Bronchial epithelial cell (primary cell): ENCODE results near the gene CTNNBIP1. TPM values are rescaled to one million over a fixed set of nuclear protein-coding genes. Genes with fewer than 3 reads are reported as not detected.

Experiments
- DNase-seq: peaks from one replicate; pipeline ENCODE4 v3.0.0-alpha.2; 2010; ENCODE audit warnings: low read depth
- FAIRE-seq: peaks from 2 replicates; lab custom pipeline; 2011; peaks lifted over from hg19 to GRCh38; lab: Jason Lieb, UNC
- H3K27me3 ChIP-seq: 2 replicates; pipeline ENCODE4 v1.5.1; 2011; ENCODE audit warnings: low read length; ENCODE audit not compliant: control insufficient read depth, insufficient read depth
- H3K36me3 ChIP-seq: 2 replicates; pipeline ENCODE4 v1.5.1; 2011; ENCODE audit warnings: low read length; ENCODE audit not compliant: control insufficient read depth, insufficient read depth
- H3K4me3 ChIP-seq: 2 replicates; pipeline ENCODE4 v1.5.1; 2011; ENCODE audit warnings: mild to moderate bottlenecking, low read depth, low read length, control low read depth
- CTCF ChIP-seq: IDR thresholded peaks from 2 replicates; pipeline ENCODE4 v1.5.1; 2011; ENCODE audit warnings: mild to moderate bottlenecking, moderate library complexity, low read length, control low read depth, inconsistent platforms; ENCODE audit not compliant: insufficient read depth, severe bottlenecking
- total RNA-seq: library from RNA; depleted of rRNA; stranded (reverse); fragments of >200 nt; gene quantifications from 2 replicates; pipeline ENCODE4 v1.2.1, GENCODE V29; 2014

The CTNNBIP1 gene
- total RNA-seq, 1 donor from 2014 or later = 107 TPM

- Histone ChIP-seq H3K36me3 (peaks cover 2% of the 10 kb centered on the region), H3K27me3 (no peaks in the 10 kb centered on the region), H3K4me3 (peak overlapping the region; percentile 98)
- TF ChIP-seq CTCF = no peak
- FAIRE-seq (no peak), DNase-seq (no peak)
These were observed 88.4 kb downstream of the CTNNBIP1 start for GRCh38 chr1:9821710-9822109.

- H3K27me3 ChIP-seq = no peaks in the 10 kb centered on the region
- H3K4me3 ChIP-seq = no peak overlapping the region
- FAIRE-seq = no peak
- peaks cover 2% of the 10 kb centered on the region for H3K36me3 ChIP-seq
- TF ChIP-seq CTCF = no peak
- DNase-seq = no peak
These were observed 89.5 kb downstream of the CTNNBIP1 start for GRCh38 chr1:9820521-9820920.

- no peak for FAIRE-seq
- H3K27me3 ChIP-seq = no peaks in the 10 kb centered on the region
- peaks cover 2% of the 10 kb centered on the region for H3K36me3 ChIP-seq
- no peak for TF ChIP-seq CTCF
- no peak overlapping the region for H3K4me3 ChIP-seq
- DNase-seq = no peak
These were observed 92.3 kb downstream of the CTNNBIP1 start for GRCh38 chr1:9817734-9818133.

- no peak overlapping the region for H3K4me3 ChIP-seq
- peaks cover 2% of the 10 kb centered on the region for H3K36me3 ChIP-seq
- no peak for DNase-seq
- H3K27me3 ChIP-seq = no peaks in the 10 kb centered on the region
- FAIRE-seq = no peak
- TF ChIP-seq CTCF = no peak
These were observed 93.9 kb downstream of the CTNNBIP1 start for GRCh38 chr1:9816199-9816598.

- TF ChIP-seq CTCF = no peak
- no peak overlapping the region for H3K4me3 ChIP-seq
- H3K36me3 ChIP-seq = peaks cover 2% of the 10 kb centered on the region
- H3K27me3 ChIP-seq = no peaks in the 10 kb centered on the region
- DNase-seq = no peak
- FAIRE-seq = no peak
These were observed 94.9 kb downstream of the CTNNBIP1 start for GRCh38 chr1:9815150-9815549.

- no peaks in the 10 kb centered on the region for H3K27me3 ChIP-seq
- DNase-seq (no peak), FAIRE-seq (no peak)
- H3K4me3 ChIP-seq = no peak overlapping the region
- no peak for TF ChIP-seq CTCF
- peaks cover 2% of the 10 kb centered on the region for H3K36me3 ChIP-seq
These were observed 95.5 kb downstream of the CTNNBIP1 start for GRCh38 chr1:9814619-9815018.
